PC-9 (cell line): Measurements from ENCODE around the gene DNAH11. TPM values are rescaled to one million over a fixed set of nuclear protein-coding genes. Genes with fewer than 3 reads are reported as not detected.

Experiments used
- BruUV-seq: library from RNA; stranded (reverse); fragments of 400-500 nt; replicated peaks from 2 replicates; lab custom pipeline; 2021; lab: Mats Ljungman, UMichigan
- CTCF ChIA-PET: fragments of 300-600 bp; sonication (Branson Sonifier 250); formaldehyde crosslinking; loops from one replicate; lab custom pipeline; 2022; ENCODE audit warnings: antibody characterized with exemption; lab: Charles Lee
- POLR2A ChIA-PET: fragments of 300-600 bp; sonication (Branson Sonifier 250); formaldehyde crosslinking; loops from one replicate; lab custom pipeline; 2022; ENCODE audit warnings: antibody characterized with exemption; ENCODE audit not compliant: unreplicated experiment; lab: Charles Lee
- DNase-seq, 2 experiments: peaks; one replicate each; pipeline versions ENCODE4 v3.0.0 to v3.0.0-alpha.2; 2015 to 2022; ENCODE audit warnings: mixed read lengths in 1 of 2
- H2AFZ ChIP-seq: fragments of 200-600 bp; sonication (generic); 2 replicates; pipeline ENCODE4 v1.8.1; 2017; ENCODE audit warnings: antibody characterized with exemption
- H3F3A ChIP-seq: fragments of 200-600 bp; sonication (generic); 2 replicates; pipeline ENCODE4 v1.8.1; 2017; ENCODE audit warnings: antibody characterized with exemption, mild to moderate bottlenecking, low read depth; ENCODE audit not compliant: insufficient read depth
- H3K27ac ChIP-seq: fragments of 200-600 bp; sonication (generic); 2 replicates; pipeline ENCODE4 v1.6.1; 2016; ENCODE audit warnings: mixed run types
- H3K27me3 ChIP-seq: fragments of 200-600 bp; sonication (generic); 2 replicates; pipeline ENCODE4 v1.6.1; 2016; ENCODE audit warnings: low read depth, mixed run types; ENCODE audit not compliant: insufficient read depth
- H3K36me3 ChIP-seq: fragments of 200-600 bp; sonication (generic); 2 replicates; pipeline ENCODE4 v1.6.1; 2016; ENCODE audit warnings: low read depth, mixed run types
- H3K4me1 ChIP-seq: fragments of 200-600 bp; sonication (generic); replicated peaks from 2 replicates; pipeline ENCODE4 v1.6.1; 2016; ENCODE audit warnings: mixed run types; ENCODE audit not compliant: insufficient read depth
- H3K4me2 ChIP-seq: fragments of 200-600 bp; sonication (generic); 2 replicates; pipeline ENCODE4 v1.6.1; 2017; ENCODE audit warnings: mixed run types
- H3K4me3 ChIP-seq: fragments of 200-600 bp; sonication (generic); 2 replicates; pipeline ENCODE4 v1.6.1; 2016; ENCODE audit warnings: mixed run types
- H3K79me2 ChIP-seq: fragments of 200-600 bp; sonication (generic); 2 replicates; pipeline ENCODE4 v1.6.1; 2017; ENCODE audit warnings: low read depth, mixed run types
- H3K9me2 ChIP-seq: fragments of 200-600 bp; sonication (generic); 2 replicates; pipeline ENCODE4 v1.8.1; 2017; ENCODE audit warnings: mild to moderate bottlenecking; ENCODE audit not compliant: insufficient read depth
- H3K9me3 ChIP-seq: fragments of 200-600 bp; sonication (generic); 2 replicates; pipeline ENCODE4 v1.8.1; 2016; ENCODE audit warnings: low read depth; ENCODE audit not compliant: insufficient read depth
- H4K20me1 ChIP-seq: fragments of 200-600 bp; sonication (generic); 2 replicates; pipeline ENCODE4 v1.8.1; 2017; ENCODE audit not compliant: insufficient read depth
- EZH2 ChIP-seq: fragments of 200-600 bp; sonication (generic); IDR thresholded peaks from 2 replicates; pipeline ENCODE4 v1.8.0; 2017; ENCODE audit warnings: antibody characterized with exemption, low read depth
- intact Hi-C: fragments of 100-400 bp; cut with micrococcal nuclease; formaldehyde crosslinking; loops from one replicate; pipeline ENCODE4 v1.10.0; 2022; ENCODE audit not compliant: unreplicated experiment
- total RNA-seq: library from RNA; stranded (reverse); gene quantifications from 2 replicates; pipeline ENCODE4 v1.2.3, GENCODE V29; 2021
- TF ChIP-seq, protein P1 (sequence below): fragments of 200-600 bp; sonication (generic); conservative IDR thresholded peaks from 2 replicates; pipeline ENCODE4 v1.6.1; 2017; ENCODE audit warnings: mixed run types, antibody characterized with exemption, mild to moderate bottlenecking, moderate library complexity

DNAH11 gene
- total RNA-seq, 1 experiment from 2014 or later, result not detected

DNA sequence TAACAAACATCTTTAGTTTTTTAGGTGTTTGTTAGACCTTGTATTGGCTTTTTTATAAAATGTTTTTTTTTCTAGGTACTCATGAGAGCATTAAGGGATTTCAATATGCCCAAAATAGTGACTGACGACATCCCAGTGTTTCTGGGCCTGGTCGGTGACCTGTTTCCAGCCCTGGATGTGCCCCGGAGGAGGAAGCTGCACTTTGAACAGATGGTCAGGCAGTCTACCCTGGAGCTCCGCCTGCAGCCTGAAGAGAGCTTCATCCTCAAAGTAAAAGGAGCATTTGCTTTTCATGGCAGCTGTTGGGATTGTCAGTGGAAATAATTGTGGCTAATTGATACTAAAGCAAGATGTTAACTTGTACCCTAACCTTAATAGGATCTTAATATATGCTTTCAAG is 161.5 kb downstream of the DNAH11 start:
- TF ChIP-seq, protein P1, sequence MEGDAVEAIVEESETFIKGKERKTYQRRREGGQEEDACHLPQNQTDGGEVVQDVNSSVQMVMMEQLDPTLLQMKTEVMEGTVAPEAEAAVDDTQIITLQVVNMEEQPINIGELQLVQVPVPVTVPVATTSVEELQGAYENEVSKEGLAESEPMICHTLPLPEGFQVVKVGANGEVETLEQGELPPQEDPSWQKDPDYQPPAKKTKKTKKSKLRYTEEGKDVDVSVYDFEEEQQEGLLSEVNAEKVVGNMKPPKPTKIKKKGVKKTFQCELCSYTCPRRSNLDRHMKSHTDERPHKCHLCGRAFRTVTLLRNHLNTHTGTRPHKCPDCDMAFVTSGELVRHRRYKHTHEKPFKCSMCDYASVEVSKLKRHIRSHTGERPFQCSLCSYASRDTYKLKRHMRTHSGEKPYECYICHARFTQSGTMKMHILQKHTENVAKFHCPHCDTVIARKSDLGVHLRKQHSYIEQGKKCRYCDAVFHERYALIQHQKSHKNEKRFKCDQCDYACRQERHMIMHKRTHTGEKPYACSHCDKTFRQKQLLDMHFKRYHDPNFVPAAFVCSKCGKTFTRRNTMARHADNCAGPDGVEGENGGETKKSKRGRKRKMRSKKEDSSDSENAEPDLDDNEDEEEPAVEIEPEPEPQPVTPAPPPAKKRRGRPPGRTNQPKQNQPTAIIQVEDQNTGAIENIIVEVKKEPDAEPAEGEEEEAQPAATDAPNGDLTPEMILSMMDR, result no peak
- TF ChIP-seq EZH2, result no peak
- no peak overlapping the region for H3K4me2 ChIP-seq
- H3K27ac ChIP-seq, result no peak overlapping the region
- H3K79me2 ChIP-seq, result no peaks in the 10 kb centered on the region
- H3K9me2 ChIP-seq, result no peaks in the 10 kb centered on the region
- no peak overlapping the region for H3K4me3 ChIP-seq
- H3K27me3 ChIP-seq, result peaks cover 23% of the 10 kb centered on the region; the same call in 1 of the 2 replicates
- ChIA-PET CTCF (no interaction called here), POLR2A (no interaction called here)
- no peaks in the 10 kb centered on the region for H3K36me3 ChIP-seq
- no peak for DNase-seq
- H4K20me1 ChIP-seq, result no peaks in the 10 kb centered on the region
- BruUV-seq, result no TSS peak
- H2AFZ ChIP-seq, result no peak overlapping the region
- no peaks in the 10 kb centered on the region for H3F3A ChIP-seq
- intact Hi-C loops, result no loop called here
- H3K4me1 ChIP-seq, result no peaks in the 10 kb centered on the region
- no peaks in the 10 kb centered on the region; the same call in 1 of the 2 replicates for H3K9me3 ChIP-seq

DNA sequence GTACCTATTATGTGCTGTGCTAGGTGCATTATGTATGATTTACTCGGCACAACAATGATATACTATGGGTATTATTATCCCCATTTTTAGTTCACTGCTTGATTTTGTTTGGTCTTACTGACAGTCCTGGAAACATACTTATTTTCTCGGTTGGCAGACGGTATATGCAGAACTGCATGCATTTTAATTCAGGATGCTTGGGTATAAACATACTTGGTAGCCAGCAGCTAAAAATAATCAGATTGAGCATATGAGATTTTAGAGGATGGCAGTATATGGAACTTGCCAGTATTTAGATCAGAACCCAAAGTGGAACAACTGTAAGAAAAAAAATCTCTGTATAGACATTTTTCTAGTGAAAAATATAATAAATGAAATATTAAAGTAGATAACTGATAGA is 163.3 kb downstream of the DNAH11 start:
- no peak for TF ChIP-seq EZH2
- TF ChIP-seq, protein P1, result no peak
- POLR2A ChIA-PET, result no interaction called here

DNA sequence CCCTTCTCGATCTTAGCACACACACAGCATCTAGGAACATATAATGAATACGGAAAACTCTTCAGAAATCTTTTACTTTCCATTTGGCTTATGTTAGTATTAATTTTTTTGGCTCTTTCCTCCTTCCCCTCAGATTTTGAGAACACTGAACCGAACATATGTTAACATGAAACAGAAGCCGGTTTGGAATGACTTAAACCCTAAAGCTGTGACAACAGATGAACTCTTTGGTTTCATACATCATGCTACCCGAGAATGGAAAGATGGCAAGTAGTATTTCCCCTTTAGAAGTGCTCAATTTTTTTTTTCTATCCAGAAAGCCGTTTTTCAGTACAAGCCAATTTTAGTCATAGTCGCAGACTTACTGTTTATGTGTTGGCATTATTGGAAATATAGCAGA is 164.7 kb downstream of the DNAH11 start:
- Histone ChIP-seq H2AFZ (no peak overlapping the region), H3K9me2 (no peaks in the 10 kb centered on the region), H3K27ac (no peak overlapping the region), H4K20me1 (no peaks in the 10 kb centered on the region), H3K4me1 (no peaks in the 10 kb centered on the region), H3K79me2 (no peaks in the 10 kb centered on the region), H3K36me3 (no peaks in the 10 kb centered on the region), H3F3A (no peaks in the 10 kb centered on the region), H3K4me3 (no peak overlapping the region), H3K27me3 (peaks cover 45% of the 10 kb centered on the region), H3K4me2 (no peak overlapping the region), H3K9me3 (no peaks in the 10 kb centered on the region)
- POLR2A ChIA-PET, result no interaction called here
- TF ChIP-seq, protein P1, result no peak
- TF ChIP-seq EZH2, result no peak
- DNase-seq, result no peak
- BruUV-seq, result no TSS peak
- intact Hi-C loops, result no loop called here
- CTCF ChIA-PET, result no interaction called here

More for the DNA sequence above, 163.3 kb downstream of the DNAH11 start:
- H3K4me2 ChIP-seq, result no peak overlapping the region
- H3K27me3 ChIP-seq, result peaks cover 30% of the 10 kb centered on the region
- H3K4me3 ChIP-seq, result no peak overlapping the region
- H2AFZ ChIP-seq, result no peak overlapping the region
- no peaks in the 10 kb centered on the region for H3K79me2 ChIP-seq
- no peak for DNase-seq
- no peaks in the 10 kb centered on the region for H3K36me3 ChIP-seq
- intact Hi-C loops, result no loop called here
- BruUV-seq, result no TSS peak
- no peaks in the 10 kb centered on the region for H3K9me2 ChIP-seq
- CTCF ChIA-PET, result no interaction called here
- H3K4me1 ChIP-seq, result no peaks in the 10 kb centered on the region
- H3K9me3 ChIP-seq, result no peaks in the 10 kb centered on the region
- H3K27ac ChIP-seq, result no peak overlapping the region
- no peaks in the 10 kb centered on the region for H3F3A ChIP-seq
- no peaks in the 10 kb centered on the region for H4K20me1 ChIP-seq
